A549 (cell line): Measurements from ENCODE around the gene XRCC4. TPM values are rescaled to one million over a fixed set of nuclear protein-coding genes. Genes with fewer than 3 reads are reported as not detected.

Experiments
- ATAC-seq, 2 experiments: fragments of 200-7000 bp in 1 of 2; fragments of >200 bp in 1 of 2; cut with Nextera tagmentation in 1 of 2; cut with Tn5 transposase in 1 of 2; 3 replicates each; pipeline versions ENCODE4 v1.8.0 to v1.9.1; 2018 to 2020; ENCODE audit warnings: mild to moderate bottlenecking in 1 of 2, moderate library complexity in 1 of 2
- CTCF ChIA-PET: fragments of 300-600 bp; sonication (Branson Sonifier 250); formaldehyde crosslinking; extraction: SDS; loops from one replicate; lab custom pipeline; 2021; ENCODE audit warnings: antibody characterized with exemption, inconsistent platforms; lab: Yijun Ruan, JAX
- POLR2A ChIA-PET: fragments of 350-600 bp; formaldehyde crosslinking; extraction: SDS; loops from one replicate; lab custom pipeline; 2021; ENCODE audit warnings: antibody characterized with exemption, inconsistent platforms; lab: Yijun Ruan, JAX
- DNase-seq, 2 experiments: peaks; one replicate each; pipeline versions ENCODE4 v3.0.0 to v3.0.0-alpha.2; 2011 to 2016; ENCODE audit warnings: low read depth in 1 of 2, low spot score in 1 of 2
- FAIRE-seq: peaks from 2 replicates; lab custom pipeline; 2011; peaks lifted over from hg19 to GRCh38; lab: Jason Lieb, UNC
- H3K27ac ChIP-seq, 2 experiments: fragments of >200 bp; sonication (Bioruptor Twin); formaldehyde crosslinking; 3 replicates each; pipeline ENCODE4 v1.5.1; 2016 to 2017
- H3K4me1 ChIP-seq: fragments of >200 bp; sonication (Bioruptor Twin); formaldehyde crosslinking; 3 replicates; pipeline ENCODE4 v1.6.1; 2016
- H3K4me2 ChIP-seq: fragments of >200 bp; sonication (Bioruptor Twin); formaldehyde crosslinking; 3 replicates; pipeline ENCODE4 v1.6.1; 2016
- H3K4me3 ChIP-seq: fragments of >200 bp; sonication (Bioruptor Twin); formaldehyde crosslinking; 3 replicates; pipeline ENCODE4 v1.5.1; 2016
- H3K9me3 ChIP-seq: fragments of >200 bp; sonication (Bioruptor Twin); formaldehyde crosslinking; 3 replicates; pipeline ENCODE4 v1.6.1; 2016
- ATOH8 ChIP-seq: fragments of 250-450 bp; sonication (Bioruptor Pico); IDR thresholded peaks from 2 replicates; pipeline ENCODE4 v1.5.0; 2020; ENCODE audit warnings: low read depth, mild to moderate bottlenecking, moderate library complexity
- CBX2 ChIP-seq: fragments of 200-600 bp; sonication (generic); IDR thresholded peaks from 2 replicates; pipeline ENCODE4 v1.6.1; 2016; ENCODE audit warnings: low read depth, mild to moderate bottlenecking, borderline replicate concordance
- CBX8 ChIP-seq: fragments of 200-600 bp; sonication (generic); IDR thresholded peaks from 2 replicates; pipeline ENCODE4 v1.6.1; 2016
- CHD4 ChIP-seq: fragments of 200-600 bp; sonication (generic); IDR thresholded peaks from 2 replicates; pipeline ENCODE4 v1.6.1; 2016; ENCODE audit warnings: antibody characterized with exemption, mild to moderate bottlenecking, borderline replicate concordance
- CTCF ChIP-seq: fragments of >200 bp; sonication (Bioruptor Twin); formaldehyde crosslinking; IDR thresholded peaks from 3 replicates; pipeline ENCODE4 v1.5.1; 2016
- EHMT2 ChIP-seq: fragments of 200-600 bp; sonication (generic); IDR thresholded peaks from 2 replicates; pipeline ENCODE4 v1.6.1; 2016; ENCODE audit warnings: antibody characterized with exemption, low read depth, mild to moderate bottlenecking, moderate library complexity
- ELK1 ChIP-seq: fragments of 150-350 bp; IDR thresholded peaks from 2 replicates; pipeline ENCODE4 v1.6.1; 2014; ENCODE audit warnings: low read depth, mild to moderate bottlenecking, low read length
- EP300 ChIP-seq, 2 experiments: fragments of >200 bp; sonication (Bioruptor Twin); formaldehyde crosslinking; IDR thresholded peaks; 2 replicates in 1 of 2; 3 replicates in 1 of 2; pipeline ENCODE4 v1.6.1; 2016 to 2017
- FOXS1 ChIP-seq: fragments of 250-450 bp; sonication (Bioruptor Pico); IDR thresholded peaks from 2 replicates; pipeline ENCODE4 v1.5.0; 2020; ENCODE audit warnings: mild to moderate bottlenecking, moderate library complexity
- GATA3 ChIP-seq: IDR thresholded peaks from 2 replicates; pipeline ENCODE4 v1.6.1; 2012; ENCODE audit warnings: borderline replicate concordance
- HES2 ChIP-seq: fragments of >200 bp; sonication (Bioruptor Twin); formaldehyde crosslinking; IDR thresholded peaks from 2 replicates; pipeline ENCODE4 v1.6.1; 2016
- HOXB13 ChIP-seq: fragments of 250-450 bp; sonication (Bioruptor Pico); IDR thresholded peaks from 2 replicates; pipeline ENCODE4 v1.5.0; 2020; ENCODE audit warnings: low read depth, mild to moderate bottlenecking, moderate library complexity
- JUN ChIP-seq, 2 experiments: fragments of >200 bp; sonication (Bioruptor Twin); formaldehyde crosslinking; IDR thresholded peaks; 2 replicates in 1 of 2; 3 replicates in 1 of 2; pipeline ENCODE4 v1.6.1; 2016 to 2017
- KDM1A ChIP-seq: fragments of 200-600 bp; sonication (generic); IDR thresholded peaks from 2 replicates; pipeline ENCODE4 v1.6.1; 2016; ENCODE audit warnings: low read depth, mild to moderate bottlenecking
- MAFK ChIP-seq: fragments of 450-650 bp; IDR thresholded peaks from 2 replicates; pipeline ENCODE4 v1.6.1; 2014; ENCODE audit not compliant: partially characterized antibody
- MYC ChIP-seq: IDR thresholded peaks from 2 replicates; pipeline ENCODE4 v1.6.1; 2012; ENCODE audit warnings: mild to moderate bottlenecking, inconsistent platforms, low read length, improper control_type of control experiment, borderline replicate concordance
- NPAS2 ChIP-seq: fragments of 250-450 bp; sonication (Bioruptor Pico); IDR thresholded peaks from 2 replicates; pipeline ENCODE4 v1.8.0; 2022; ENCODE audit warnings: mild to moderate bottlenecking, moderate library complexity, borderline replicate concordance
- POLR2A ChIP-seq: IDR thresholded peaks from 2 replicates; pipeline ENCODE4 v1.6.1; 2012; ENCODE audit warnings: mild to moderate bottlenecking, low read length
- POLR2AphosphoS2 ChIP-seq: conservative IDR thresholded peaks from 2 replicates; pipeline ENCODE4 v1.6.1; 2012; ENCODE audit warnings: low read length, improper control_type of control experiment, inconsistent platforms
- REST ChIP-seq: fragments of 200-600 bp; sonication (generic); IDR thresholded peaks from 2 replicates; pipeline ENCODE4 v1.6.1; 2016; ENCODE audit warnings: antibody characterized with exemption, mild to moderate bottlenecking, moderate library complexity
- ZC3H11A ChIP-seq: fragments of 450-650 bp; IDR thresholded peaks from 2 replicates; pipeline ENCODE4 v1.6.1; 2014; ENCODE audit warnings: antibody characterized with exemption, mild to moderate bottlenecking
- ZFP36 ChIP-seq: fragments of 450-650 bp; IDR thresholded peaks from 2 replicates; pipeline ENCODE4 v1.6.1; 2014; ENCODE audit warnings: borderline replicate concordance; ENCODE audit not compliant: partially characterized antibody
- WGBS: methylation state at CpG from one replicate; pipeline ENCODE4 v1.1.6; 2017; ENCODE audit errors: missing lambda C conversion rate; 5-methylcytosine and 5-hydroxymethylcytosine counted together
- polyA plus RNA-seq, 4 experiments: library from polyadenylated mRNA; depleted of rRNA in 3 of 4; stranded (reverse); fragments of >200 nt; fragmentation: RNase III in 1 of 4; extraction: RNeasy Plus Mini Kit Qiagen cat#74134 plus additional on column Dnase treatment in 1 of 4; gene quantifications; 2 replicates in 3 of 4; 3 replicates in 1 of 4; pipeline ENCODE4 v1.2.3, GENCODE V29; 2011 to 2017

The XRCC4 gene
- polyA plus RNA-seq, 2 of the 4 experiments (the other 2 are of a cell fraction), result 14.3 to 14.8 TPM

GRCh38 chr5:83107692-83108420 is 30.5 kb downstream of the XRCC4 start:
- ChIA-PET POLR2A (no interaction called here), CTCF (no interaction called here)
- no peak for TF ChIP-seq EP300 (IDR thresholded peaks at IDR 0.05)
- no peak for TF ChIP-seq CHD4
- no peak for TF ChIP-seq FOXS1
- no peak for TF ChIP-seq POLR2A
- no peak for TF ChIP-seq CTCF
- DNase-seq, result no peak
- Histone ChIP-seq H3K4me2 (no peak overlapping the region), H3K27ac (no peak overlapping the region), H3K9me3 (no peaks in the 10 kb centered on the region), H3K4me3 (no peak overlapping the region), H3K4me1 (no peaks in the 10 kb centered on the region)
- WGBS, result 86% methylated on average over 3 of the region's 3 CpGs
- FAIRE-seq, result no peak
- no peak for ATAC-seq

GRCh38 chr5:83109380-83109779 is 32.0 kb downstream of the XRCC4 start:
- H3K9me3 ChIP-seq, result 0 out of 3 replicates have a peak, but pooled peaks cover 3% of the 10 kb centered on the region
- no peak overlapping the region for H3K4me3 ChIP-seq
- H3K4me2 ChIP-seq, result no peak overlapping the region
- 81% methylated on average over 1 of the region's 1 CpG for WGBS
- ChIA-PET CTCF (no interaction called here), POLR2A (no interaction called here)
- no peak overlapping the region for H3K27ac ChIP-seq
- FAIRE-seq, result no peak
- H3K4me1 ChIP-seq, result no peaks in the 10 kb centered on the region
- no peak for TF ChIP-seq MYC
- TF ChIP-seq MAFK, result no peak
- TF ChIP-seq CHD4, result no peak
- no peak for TF ChIP-seq HOXB13 (CRISPR knock-in tag)
- TF ChIP-seq ELK1, result no peak
- no peak for TF ChIP-seq ZFP36
- TF ChIP-seq ZC3H11A, result no peak
- no peak for TF ChIP-seq JUN (IDR thresholded peaks at IDR 0.05)
- no peak for TF ChIP-seq REST
- no peak for TF ChIP-seq GATA3
- TF ChIP-seq KDM1A, result no peak
- TF ChIP-seq POLR2AphosphoS2, result no peak
- no peak for TF ChIP-seq CBX2
- TF ChIP-seq CBX8, result no peak
- TF ChIP-seq NPAS2 (CRISPR knock-in tag), result no peak
- no peak for TF ChIP-seq ATOH8
- TF ChIP-seq HES2, result no peak
- no peak for TF ChIP-seq EP300 (IDR thresholded peaks at IDR 0.05)
- TF ChIP-seq POLR2A, result no peak
- no peak for TF ChIP-seq EHMT2
- no peak for ATAC-seq
- DNase-seq, result no peak
